Measurements from ENCODE around the gene MEIOC.

The MEIOC gene

DNA sequence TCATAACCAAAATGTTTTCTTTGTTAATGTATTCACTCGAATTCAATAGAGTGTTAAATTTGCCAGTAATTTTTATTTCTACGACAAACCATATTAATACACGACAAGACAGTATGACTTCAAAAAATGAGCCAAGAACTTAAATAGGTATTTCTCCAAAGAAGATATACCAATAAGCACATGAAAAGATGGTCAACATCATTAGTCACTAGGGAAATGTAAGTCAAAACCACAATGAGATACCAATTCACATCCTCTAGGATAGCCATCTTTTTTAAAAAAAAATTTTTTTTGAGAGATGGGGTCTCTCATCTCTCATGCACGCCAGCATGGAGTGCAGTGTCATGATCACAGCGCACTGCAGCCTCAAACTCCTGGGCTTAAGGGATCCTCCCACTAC, 5.0 kb upstream of the MEIOC start:
- H2BK15ac ChIP-seq (ENCODE audit: low read depth, poor library complexity, severe bottlenecking), result no peak overlapping the region
- H3K27ac ChIP-seq (ENCODE audit: low read length, poor library complexity, severe bottlenecking), result no peak overlapping the region
- no peak overlapping the region for H3K23ac ChIP-seq (ENCODE audit: low read length in 2 of 2)
- H3K9me3 ChIP-seq (ENCODE audit: control insufficient read depth, low read length), result no peaks in the 10 kb centered on the region
- H4K91ac ChIP-seq (ENCODE audit: low read length), result no peak overlapping the region
- no peak overlapping the region for H3K14ac ChIP-seq (ENCODE audit: low read length in 2 of 2)
- DNase-seq, result no peak
- H3K27me3 ChIP-seq (ENCODE audit: control insufficient read depth in 1 of 2, insufficient read depth in 1 of 2, low read length in 2 of 2), result peaks cover 12 to 34% of the 10 kb centered on the region in 2 experiments
- peaks cover 2% of the 10 kb centered on the region for H3K4me1 ChIP-seq (ENCODE audit: control insufficient read depth, insufficient read depth, low read depth, low read length)
- H2BK5ac ChIP-seq (ENCODE audit: low read depth, low read length, poor library complexity, severe bottlenecking), result no peak overlapping the region
- H4K8ac ChIP-seq (ENCODE audit: low read length), result no peak overlapping the region
- H2AFZ ChIP-seq (ENCODE audit: low read depth, low read length), result no peak overlapping the region
- no peak overlapping the region for H3K9ac ChIP-seq (ENCODE audit: low read length)
- H3K36me3 ChIP-seq (ENCODE audit: control insufficient read depth in 1 of 2, insufficient read depth in 2 of 2, low read depth in 1 of 2, low read length in 2 of 2), result no peaks in the 10 kb centered on the region
- H3K4ac ChIP-seq (ENCODE audit: low read depth in 1 of 2, low read length in 2 of 2), result no peak overlapping the region
- H3K79me1 ChIP-seq (replicated peaks; ENCODE audit: low read length, poor library complexity, severe bottlenecking), result no peaks in the 10 kb centered on the region
- no peak overlapping the region for H2AK5ac ChIP-seq (ENCODE audit: low read length, severe bottlenecking)
- H2BK12ac ChIP-seq (ENCODE audit: low read length in 2 of 2), result no peak overlapping the region
- H2BK120ac ChIP-seq (ENCODE audit: low read depth, low read length), result no peak overlapping the region
- no peak overlapping the region for H3K18ac ChIP-seq (ENCODE audit: low read depth in 1 of 2, low read length in 2 of 2)
- H3K4me2 ChIP-seq (ENCODE audit: low read length, poor library complexity, severe bottlenecking), result no peak overlapping the region
- H3K4me3 ChIP-seq (ENCODE audit: insufficient read depth in 1 of 2, low read depth in 1 of 2, low read length in 2 of 2), result no peak overlapping the region
- WGBS, result 76% methylated on average over 3 of the region's 5 CpGs

DNA sequence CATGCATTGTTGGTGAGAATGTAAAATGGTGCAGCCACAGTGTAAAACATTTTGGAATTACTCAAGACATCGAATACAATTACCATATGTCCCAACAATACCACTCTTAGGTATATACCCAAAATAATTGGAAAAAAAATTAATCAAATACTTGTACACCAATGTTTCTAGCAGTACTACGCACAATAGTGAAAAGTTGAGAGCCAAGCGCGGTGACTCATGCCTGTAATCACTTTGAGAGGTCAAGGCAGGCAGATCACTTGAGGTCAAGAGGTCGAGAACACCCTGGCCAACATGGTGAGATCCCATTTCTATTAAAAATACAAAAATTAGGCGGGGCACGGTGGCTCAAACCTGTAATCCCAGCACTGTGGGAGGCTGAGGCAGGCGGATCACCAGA, 3.5 kb upstream of the MEIOC start:
- no peaks in the 10 kb centered on the region for H3K79me1 ChIP-seq (replicated peaks; ENCODE audit: low read length, poor library complexity, severe bottlenecking)
- no peak overlapping the region for H3K4me2 ChIP-seq (ENCODE audit: low read length, poor library complexity, severe bottlenecking)
- no peak overlapping the region for H3K23ac ChIP-seq (ENCODE audit: low read length in 2 of 2)
- no peak overlapping the region for H3K18ac ChIP-seq (ENCODE audit: low read depth in 1 of 2, low read length in 2 of 2)
- H2BK12ac ChIP-seq (ENCODE audit: low read length in 2 of 2), result no peak overlapping the region
- no peak overlapping the region for H3K14ac ChIP-seq (ENCODE audit: low read length in 2 of 2)
- no peaks in the 10 kb centered on the region for H3K9me3 ChIP-seq (ENCODE audit: control insufficient read depth, low read length)
- H2BK120ac ChIP-seq (ENCODE audit: low read depth, low read length), result no peak overlapping the region
- H4K91ac ChIP-seq (ENCODE audit: low read length), result no peak overlapping the region
- no peak overlapping the region for H3K4me3 ChIP-seq (ENCODE audit: insufficient read depth in 1 of 2, low read depth in 1 of 2, low read length in 2 of 2)
- H3K4me1 ChIP-seq (ENCODE audit: control insufficient read depth, insufficient read depth, low read depth, low read length), result peaks cover 9% of the 10 kb centered on the region
- no peak overlapping the region for H2BK5ac ChIP-seq (ENCODE audit: low read depth, low read length, poor library complexity, severe bottlenecking)
- no peak overlapping the region for H2AK5ac ChIP-seq (ENCODE audit: low read length, severe bottlenecking)
- no peak overlapping the region for H2AFZ ChIP-seq (ENCODE audit: low read depth, low read length)
- H3K27ac ChIP-seq (ENCODE audit: low read length, poor library complexity, severe bottlenecking), result no peak overlapping the region
- no peak overlapping the region for H2BK15ac ChIP-seq (ENCODE audit: low read depth, poor library complexity, severe bottlenecking)
- H3K4ac ChIP-seq (ENCODE audit: low read depth in 1 of 2, low read length in 2 of 2), result no peak overlapping the region
- no peak overlapping the region for H3K9ac ChIP-seq (ENCODE audit: low read length)
- WGBS, result 82% methylated on average over 8 of the region's 8 CpGs
- no peak for DNase-seq
- no peaks in the 10 kb centered on the region for H3K36me3 ChIP-seq (ENCODE audit: control insufficient read depth in 1 of 2, insufficient read depth in 2 of 2, low read depth in 1 of 2, low read length in 2 of 2)
- no peak overlapping the region for H4K8ac ChIP-seq (ENCODE audit: low read length)
- H3K27me3 ChIP-seq (ENCODE audit: control insufficient read depth in 1 of 2, insufficient read depth in 1 of 2, low read length in 2 of 2), result peaks cover 16 to 44% of the 10 kb centered on the region in 2 experiments

DNA sequence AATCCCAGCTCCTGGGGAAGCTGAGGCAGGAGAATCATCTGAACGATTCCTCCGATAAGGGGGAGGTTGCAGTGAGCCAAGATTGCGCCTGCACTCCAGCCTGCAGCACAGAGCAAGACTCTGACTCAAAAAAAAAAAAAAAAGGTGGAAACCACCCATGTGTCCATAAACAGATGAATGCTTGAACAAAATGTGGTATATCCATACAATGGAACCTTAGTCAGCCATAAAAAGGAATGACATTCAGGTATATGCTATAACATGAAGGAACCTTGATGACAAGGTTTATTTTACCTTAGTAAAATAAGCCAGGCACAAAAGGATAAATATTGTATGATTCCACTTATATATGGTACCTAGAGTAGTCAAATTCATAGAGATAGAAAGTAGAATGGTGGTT, 2.9 kb upstream of the MEIOC start:
- Histone ChIP-seq H3K36me3 (ENCODE audit: control insufficient read depth in 1 of 2, insufficient read depth in 2 of 2, low read depth in 1 of 2, low read length in 2 of 2) (no peaks in the 10 kb centered on the region), H3K4ac (ENCODE audit: low read depth in 1 of 2, low read length in 2 of 2) (no peak overlapping the region), H2BK12ac (ENCODE audit: low read length in 2 of 2) (no peak overlapping the region), H2BK5ac (ENCODE audit: low read depth, low read length, poor library complexity, severe bottlenecking) (no peak overlapping the region), H3K4me3 (ENCODE audit: insufficient read depth in 1 of 2, low read depth in 1 of 2, low read length in 2 of 2) (no peak overlapping the region), H3K18ac (ENCODE audit: low read depth in 1 of 2, low read length in 2 of 2) (no peak overlapping the region), H2BK15ac (ENCODE audit: low read depth, poor library complexity, severe bottlenecking) (no peak overlapping the region), H3K23ac (ENCODE audit: low read length in 2 of 2) (no peak overlapping the region), H3K27ac (ENCODE audit: low read length, poor library complexity, severe bottlenecking) (no peak overlapping the region), H4K8ac (ENCODE audit: low read length) (no peak overlapping the region), H3K9me3 (ENCODE audit: control insufficient read depth, low read length) (no peaks in the 10 kb centered on the region), H2AK5ac (ENCODE audit: low read length, severe bottlenecking) (no peak overlapping the region), H3K79me1 (replicated peaks; ENCODE audit: low read length, poor library complexity, severe bottlenecking) (no peaks in the 10 kb centered on the region), H3K27me3 (ENCODE audit: control insufficient read depth in 1 of 2, insufficient read depth in 1 of 2, low read length in 2 of 2) (peaks cover 16 to 43% of the 10 kb centered on the region in 2 experiments), H3K4me2 (ENCODE audit: low read length, poor library complexity, severe bottlenecking) (no peak overlapping the region), H2AFZ (ENCODE audit: low read depth, low read length) (no peak overlapping the region), H4K91ac (ENCODE audit: low read length) (no peak overlapping the region), H3K9ac (ENCODE audit: low read length) (no peak overlapping the region), H2BK120ac (ENCODE audit: low read depth, low read length) (no peak overlapping the region), H3K14ac (ENCODE audit: low read length in 2 of 2) (no peak overlapping the region), H3K4me1 (ENCODE audit: control insufficient read depth, insufficient read depth, low read depth, low read length) (peaks cover 9% of the 10 kb centered on the region)
- DNase-seq, result no peak
- 100% methylated on average over 2 of the region's 3 CpGs for WGBS

DNA sequence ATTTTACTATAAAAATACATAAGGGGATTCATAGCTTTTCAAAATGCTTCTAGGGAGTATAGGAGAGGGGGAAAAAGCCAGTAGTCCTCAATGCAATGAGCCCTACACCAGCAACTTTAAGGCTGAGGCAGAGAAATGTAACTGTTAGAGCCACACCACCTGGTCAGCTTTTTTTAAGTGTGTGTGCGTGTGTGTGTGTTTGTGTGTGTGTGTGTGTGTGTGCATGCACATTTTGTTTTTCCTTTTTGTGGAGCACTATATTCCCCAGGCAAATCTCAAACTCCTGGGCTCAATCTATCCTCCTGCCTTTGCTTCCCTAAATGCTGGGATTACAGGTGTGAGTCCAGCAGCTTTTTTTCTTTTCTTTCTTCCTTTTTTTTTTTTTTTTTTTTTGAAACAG, 2.3 kb upstream of the MEIOC start:
- no peak overlapping the region for H3K27ac ChIP-seq (ENCODE audit: low read length, poor library complexity, severe bottlenecking)
- WGBS, result no CpG with 5 or more reads among the region's 1 CpG
- H3K27me3 ChIP-seq (ENCODE audit: control insufficient read depth in 1 of 2, insufficient read depth in 1 of 2, low read length in 2 of 2), result peaks cover 16 to 42% of the 10 kb centered on the region in 2 experiments
- H3K4me3 ChIP-seq (ENCODE audit: insufficient read depth in 1 of 2, low read depth in 1 of 2, low read length in 2 of 2), result no peak overlapping the region
- no peaks in the 10 kb centered on the region for H3K36me3 ChIP-seq (ENCODE audit: control insufficient read depth in 1 of 2, insufficient read depth in 2 of 2, low read depth in 1 of 2, low read length in 2 of 2)
- H3K4me2 ChIP-seq (ENCODE audit: low read length, poor library complexity, severe bottlenecking), result no peak overlapping the region
- H2AK5ac ChIP-seq (ENCODE audit: low read length, severe bottlenecking), result no peak overlapping the region
- H2BK12ac ChIP-seq (ENCODE audit: low read length in 2 of 2), result no peak overlapping the region
- no peak for DNase-seq
- H4K8ac ChIP-seq (ENCODE audit: low read length), result no peak overlapping the region
- no peak overlapping the region for H2BK120ac ChIP-seq (ENCODE audit: low read depth, low read length)
- no peak overlapping the region for H3K23ac ChIP-seq (ENCODE audit: low read length in 2 of 2)
- H3K4ac ChIP-seq (ENCODE audit: low read depth in 1 of 2, low read length in 2 of 2), result no peak overlapping the region
- H3K9ac ChIP-seq (ENCODE audit: low read length), result no peak overlapping the region
- H3K9me3 ChIP-seq (ENCODE audit: control insufficient read depth, low read length), result no peaks in the 10 kb centered on the region
- H4K91ac ChIP-seq (ENCODE audit: low read length), result no peak overlapping the region
- no peaks in the 10 kb centered on the region for H3K79me1 ChIP-seq (replicated peaks; ENCODE audit: low read length, poor library complexity, severe bottlenecking)
- H2AFZ ChIP-seq (ENCODE audit: low read depth, low read length), result no peak overlapping the region
- no peak overlapping the region for H3K14ac ChIP-seq (ENCODE audit: low read length in 2 of 2)
- H3K18ac ChIP-seq (ENCODE audit: low read depth in 1 of 2, low read length in 2 of 2), result no peak overlapping the region
- H3K4me1 ChIP-seq (ENCODE audit: control insufficient read depth, insufficient read depth, low read depth, low read length), result peaks cover 9% of the 10 kb centered on the region
- H2BK15ac ChIP-seq (ENCODE audit: low read depth, poor library complexity, severe bottlenecking), result no peak overlapping the region
- no peak overlapping the region for H2BK5ac ChIP-seq (ENCODE audit: low read depth, low read length, poor library complexity, severe bottlenecking)
